Breast epithelium (tissue), 4 donors: ENCODE results near the gene THY1. TPM values are rescaled to one million over a fixed set of nuclear protein-coding genes. Genes with fewer than 3 reads are reported as not detected.
A peak's percentile ranks its signal among the peaks of the same experiment; 100 is the strongest.

Source experiments
- DNase-seq, 2 donors: peaks; one replicate each; pipeline ENCODE4 v3.0.0-alpha.2; 2019; ENCODE audit warnings: low spot score in 2 of 2
- H3K27ac ChIP-seq, 2 donors: fragments of 200-600 bp; sonication (generic) in 1 of 2; one replicate each; pipeline ENCODE4 v1.5.1; 2016 to 2019; ENCODE audit warnings: mild to moderate bottlenecking in 1 of 2
- H3K27me3 ChIP-seq, 2 donors: fragments of 200-600 bp; sonication (generic) in 1 of 2; one replicate each; pipeline versions ENCODE4 v1.5.1 to v1.6.0; 2017 to 2019; ENCODE audit warnings: control low read depth in 1 of 2, mild to moderate bottlenecking in 1 of 2
- H3K36me3 ChIP-seq: fragments of 200-600 bp; one replicate; pipeline ENCODE4 v1.5.1; 2019
- H3K4me1 ChIP-seq, 2 donors: fragments of 200-600 bp; sonication (generic); one replicate each; pipeline ENCODE4 v1.5.1; 2016 to 2019; ENCODE audit warnings: control low read depth in 1 of 2
- H3K4me3 ChIP-seq, 3 donors: fragments of 200-600 bp; sonication (generic); 1 replicate in 2 of 3; 2 replicates in 1 of 3; pipeline ENCODE4 v1.5.1; 2016 to 2019; ENCODE audit warnings: mild to moderate bottlenecking in 3 of 3, moderate library complexity in 2 of 3
- H3K9me3 ChIP-seq, 2 donors: fragments of 200-600 bp; sonication (generic) in 1 of 2; one replicate each; pipeline ENCODE4 v1.5.1; 2016 to 2019; ENCODE audit warnings: control low read depth in 1 of 2
- CTCF ChIP-seq, 3 donors: fragments of 450-650 bp; IDR thresholded peaks; one replicate each; pipeline ENCODE4 v1.5.1; 2016 to 2017; ENCODE audit warnings: antibody characterized with exemption in 3 of 3, mild to moderate bottlenecking in 3 of 3, moderate library complexity in 3 of 3
- POLR2A ChIP-seq: fragments of 450-650 bp; IDR thresholded peaks from one replicate; pipeline ENCODE4 v1.6.1; 2016; ENCODE audit warnings: antibody characterized with exemption, mild to moderate bottlenecking, moderate library complexity
- POLR2AphosphoS5 ChIP-seq, 3 donors: sonication (generic); formaldehyde crosslinking; IDR thresholded peaks; one replicate each; pipeline ENCODE4 v1.6.1; 2017; ENCODE audit warnings: antibody characterized with exemption in 3 of 3
- intact Hi-C: fragments of 100-400 bp; cut with DNase I; formaldehyde crosslinking; loops from one replicate; pipeline ENCODE4 v1.15.1; 2023; ENCODE audit warnings: low total_unique reads
- total RNA-seq, 3 donors: library from RNA; depleted of rRNA; stranded (reverse); fragments of >200 nt; gene quantifications; one replicate each; pipeline ENCODE4 v1.1.0, GENCODE V29; 2016

THY1 gene
- total RNA-seq, 3 donors from 2014 or later = 8.5 to 26.3 (median 23.8) TPM

DNA sequence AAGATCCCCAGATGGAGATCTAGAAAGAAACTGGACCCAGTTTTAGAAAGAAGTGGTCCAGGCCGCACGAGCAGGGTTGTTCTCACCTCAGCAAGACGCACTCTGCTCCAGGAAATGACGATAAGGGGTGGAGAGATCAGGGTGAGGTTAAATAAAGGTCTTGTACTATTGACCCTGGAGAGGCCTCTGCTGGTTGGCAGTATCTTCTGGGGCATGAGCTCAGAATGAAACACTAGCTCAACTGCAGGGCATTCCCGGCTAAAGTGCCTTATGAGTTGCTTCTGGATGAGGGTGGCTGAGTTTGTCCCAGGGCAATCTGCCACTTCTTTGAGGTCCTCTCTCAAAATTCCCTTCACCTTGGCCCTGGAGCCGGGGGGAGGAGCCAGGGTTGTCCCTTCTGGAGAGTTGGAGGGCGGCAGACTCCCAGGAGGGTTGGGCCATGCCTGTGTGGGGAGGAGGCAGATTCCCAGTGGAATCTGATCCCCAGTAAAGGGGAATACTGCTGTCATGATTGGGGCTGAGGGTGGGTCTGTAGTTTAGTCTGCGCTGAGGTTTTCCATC, 52.4 kb downstream of the THY1 start:
- H3K36me3 ChIP-seq = no peaks in the 10 kb centered on the region
- H3K27ac ChIP-seq = peak overlapping the region in 1 of 2 donors; percentile 9
- intact Hi-C loops = no loop called here
- H3K9me3 ChIP-seq = no peaks in the 10 kb centered on the region
- H3K4me1 ChIP-seq = peaks cover 12 to 17% of the 10 kb centered on the region in 2 donors
- TF ChIP-seq POLR2A = no peak
- no peak for TF ChIP-seq POLR2AphosphoS5 (IDR thresholded peaks at IDR 0.05)
- no peak for TF ChIP-seq CTCF (IDR thresholded peaks at IDR 0.05)
- no peak overlapping the region for H3K4me3 ChIP-seq
- DNase-seq = peak in 1 of 2 donors; percentile 39
- no peaks in the 10 kb centered on the region for H3K27me3 ChIP-seq

GRCh38 chr11:119369132-119369925, 53.6 kb downstream of the THY1 start:
- Histone ChIP-seq H3K36me3 (no peaks in the 10 kb centered on the region), H3K27me3 (no peaks in the 10 kb centered on the region), H3K4me3 (no peak overlapping the region), H3K27ac (no peak overlapping the region), H3K4me1 (peaks cover 5 to 8% of the 10 kb centered on the region in 2 donors), H3K9me3 (no peaks in the 10 kb centered on the region)
- no peak for DNase-seq
- intact Hi-C loops = no loop called here
- TF ChIP-seq CTCF (IDR thresholded peaks at IDR 0.05) (no peak), POLR2AphosphoS5 (IDR thresholded peaks at IDR 0.05) (no peak), POLR2A (no peak)

DNA sequence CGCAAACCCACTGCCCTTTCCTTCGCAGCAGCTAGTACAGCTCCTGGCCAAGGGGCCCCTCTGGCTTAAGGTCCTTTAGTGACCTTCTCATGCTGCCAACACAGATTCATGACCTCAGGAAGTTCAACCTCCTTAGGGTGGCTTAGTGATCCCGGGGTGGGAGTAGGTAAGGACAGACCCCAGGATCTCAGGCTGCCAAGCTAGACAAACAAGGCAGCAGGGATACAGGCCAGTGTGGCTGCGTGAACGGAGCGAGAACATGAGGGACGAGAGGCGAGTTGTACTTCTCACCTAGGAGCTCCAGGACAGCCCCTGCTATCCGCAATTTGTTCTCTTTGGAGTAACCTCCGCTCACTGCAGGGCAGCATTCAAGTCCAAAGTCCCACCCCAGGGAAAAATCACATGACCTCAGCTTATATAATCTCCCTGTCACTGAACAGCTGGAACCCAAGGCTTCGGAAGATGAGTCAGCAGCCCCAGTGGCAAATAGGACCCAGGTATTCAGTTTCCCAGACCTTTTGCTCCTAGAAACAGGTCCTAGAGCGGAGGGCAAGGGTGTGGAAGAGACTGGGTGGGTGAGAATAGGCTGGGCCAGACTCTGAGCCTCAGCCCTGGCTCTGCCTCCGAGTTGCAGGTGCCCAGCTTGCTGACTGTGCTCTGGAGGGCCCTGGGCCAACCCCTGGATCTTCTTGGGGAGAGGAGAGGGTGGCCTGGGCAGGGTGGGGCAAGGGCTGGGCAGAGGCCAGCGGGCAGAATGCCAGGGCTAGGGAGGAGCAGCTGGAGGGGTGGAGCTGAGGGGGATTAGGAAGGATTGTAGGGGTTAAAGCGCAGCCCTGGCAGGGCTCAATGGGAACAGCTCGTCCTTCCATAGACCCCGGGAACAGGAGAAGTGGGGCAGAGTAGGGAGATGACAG, 54.6 kb downstream of the THY1 start:
- Histone ChIP-seq H3K9me3 (no peaks in the 10 kb centered on the region), H3K36me3 (no peaks in the 10 kb centered on the region), H3K27me3 (no peaks in the 10 kb centered on the region), H3K4me1 (peaks cover 0 to 6% of the 10 kb centered on the region in 2 donors), H3K4me3 (no peak overlapping the region), H3K27ac (no peak overlapping the region)
- intact Hi-C loops = no loop called here
- no peak for DNase-seq
- TF ChIP-seq POLR2A (no peak), CTCF (IDR thresholded peaks at IDR 0.05) (no peak), POLR2AphosphoS5 (IDR thresholded peaks at IDR 0.05) (no peak)

- H3K27ac ChIP-seq = no peak overlapping the region
- no peaks in the 10 kb centered on the region for H3K27me3 ChIP-seq
- DNase-seq = no peak
- H3K4me1 ChIP-seq = peaks cover 0 to 6% of the 10 kb centered on the region in 2 donors
- no peak overlapping the region for H3K4me3 ChIP-seq
- no peaks in the 10 kb centered on the region for H3K36me3 ChIP-seq
- H3K9me3 ChIP-seq = no peaks in the 10 kb centered on the region
- TF ChIP-seq POLR2AphosphoS5 (IDR thresholded peaks at IDR 0.05) = no peak
- TF ChIP-seq CTCF (IDR thresholded peaks at IDR 0.05) = no peak
- TF ChIP-seq POLR2A = no peak
- intact Hi-C loops = no loop called here
Observed at GRCh38 chr11:119367661-119368120, 55.3 kb downstream of the THY1 start.

Other genes starting within 250 kb of the THY1 start
- gene NHERF4, start 237.7 kb downstream of the THY1 start, total RNA-seq = 1 to 10 TPM in 2 of 3 donors, under 1 TPM in 1; 0.32 to 2.6 (median 1.2) TPM
- 10 to 100 TPM; 13.1 to 17.0 (median 14.3) TPM for gene CBL, start 216.8 kb downstream of the THY1 start, total RNA-seq
- 1,000 to 10,000 TPM in 1 of 3 donors, 100 to 1,000 TPM in 2; 170 to 1,725 (median 408) TPM for gene MCAM, start 106.0 kb downstream of the THY1 start, total RNA-seq
- 10 to 100 TPM in 1 of 3 donors, 1 to 10 TPM in 2; 8.8 to 11.2 (median 9.7) TPM for gene RNF26, start 88.6 kb downstream of the THY1 start, total RNA-seq
- 10 to 100 TPM; 14.3 to 55.0 (median 38.0) TPM for gene C1QTNF5, start 82.3 kb downstream of the THY1 start, total RNA-seq
- under 1 TPM in 1 of 3 donors, not detected in 2; 0.16 TPM for gene MFRP, start 76.5 kb downstream of the THY1 start, total RNA-seq
- 1 to 10 TPM in 2 of 3 donors, under 1 TPM in 1; 0.48 to 3.8 (median 2.0) TPM for gene USP2, start 41.5 kb downstream of the THY1 start, total RNA-seq